ENCODE measurements around the gene MRTO4.
"Not testable (repeated sequence)": the region's sequence is repeated elsewhere in the genome, so short reads cannot be mapped to it uniquely, and the experiment has no call there.

Gene MRTO4

GRCh38 chr1:19273106-19273843 lies 21.7 kb downstream of the MRTO4 start:
- no peak for DNase-seq

DNA sequence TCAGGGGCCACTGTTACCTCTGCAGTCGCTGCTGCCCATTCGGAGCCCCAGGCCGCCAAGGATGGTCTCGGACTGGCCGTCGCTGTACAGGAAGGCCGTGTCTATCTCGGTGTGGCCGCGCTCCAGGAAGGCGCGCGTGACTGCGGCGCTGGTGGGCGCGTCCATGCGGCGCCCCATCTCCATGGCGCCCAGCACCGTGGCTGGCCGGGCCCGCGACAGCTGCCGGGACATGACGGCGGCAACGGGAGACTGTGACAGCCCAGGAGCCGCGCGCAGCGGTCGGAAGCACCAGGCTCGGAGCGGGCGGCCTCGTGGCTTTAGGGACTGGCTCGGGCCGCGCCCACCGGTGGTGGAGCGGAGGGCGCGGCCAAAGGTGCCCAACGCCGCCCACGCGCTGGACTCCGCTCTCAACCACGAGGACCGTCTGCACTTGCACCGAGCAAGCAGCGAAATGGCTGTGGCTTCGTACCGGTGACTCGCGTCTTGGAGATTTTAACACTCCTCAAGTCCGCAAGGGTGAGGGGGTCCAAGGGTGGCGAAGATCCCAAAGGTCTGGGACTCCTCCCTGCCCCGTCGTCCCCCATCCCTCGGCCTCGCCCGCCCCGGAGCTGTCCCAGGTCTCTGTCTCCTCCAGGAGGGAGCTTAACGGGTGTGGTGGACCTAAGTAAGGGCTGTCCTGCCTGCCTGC lies 22.4 kb downstream of the MRTO4 start:
- not testable (repeated sequence) for DNase-seq

- no peak for DNase-seq
Observed at GRCh38 chr1:19274636-19275035, 23.0 kb downstream of the MRTO4 start.

GRCh38 chr1:19283891-19284290 lies 32.3 kb downstream of the MRTO4 start:
- DNase-seq, result no peak

DNA sequence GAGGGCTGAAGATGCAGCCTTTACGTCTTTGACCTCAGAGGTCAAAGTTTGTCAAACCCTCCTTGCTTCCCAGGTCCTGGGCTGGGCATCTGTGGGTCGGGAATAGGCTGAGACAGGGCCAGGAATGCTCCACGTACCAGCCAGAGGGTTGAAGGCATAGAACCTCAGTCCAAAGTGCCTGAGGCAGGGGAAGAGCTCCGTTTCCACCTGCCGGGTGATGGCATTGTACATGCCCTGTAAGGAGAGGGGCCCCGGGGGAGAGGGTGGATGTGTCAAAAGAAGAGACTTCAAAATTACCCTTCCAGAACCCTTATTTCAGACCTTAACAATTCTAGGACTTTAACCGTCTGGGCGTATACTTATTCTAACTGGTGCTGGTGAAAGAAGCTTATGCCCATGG lies 33.3 kb downstream of the MRTO4 start:
- no peak for DNase-seq

DNA sequence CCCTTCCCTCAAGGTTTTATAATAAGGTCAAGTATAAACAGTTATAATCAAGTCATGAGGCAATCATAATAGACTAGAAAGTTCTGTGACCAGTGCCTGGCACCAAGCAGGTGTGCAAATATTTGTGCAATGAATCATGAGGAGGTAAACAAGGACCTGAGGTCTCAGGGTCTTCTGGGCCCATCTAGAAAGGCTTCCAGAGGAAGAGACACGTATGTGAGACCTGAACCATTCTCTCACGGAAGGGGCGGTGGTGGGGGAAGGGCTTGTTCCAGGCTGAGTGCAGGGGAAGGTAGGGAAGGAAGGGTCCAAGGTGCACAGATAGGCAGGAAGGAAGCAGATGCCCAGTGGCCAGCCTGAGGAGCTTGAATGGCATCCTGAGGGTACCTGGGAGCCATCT lies 33.8 kb downstream of the MRTO4 start:
- DNase-seq, result not testable (repeated sequence)

DNA sequence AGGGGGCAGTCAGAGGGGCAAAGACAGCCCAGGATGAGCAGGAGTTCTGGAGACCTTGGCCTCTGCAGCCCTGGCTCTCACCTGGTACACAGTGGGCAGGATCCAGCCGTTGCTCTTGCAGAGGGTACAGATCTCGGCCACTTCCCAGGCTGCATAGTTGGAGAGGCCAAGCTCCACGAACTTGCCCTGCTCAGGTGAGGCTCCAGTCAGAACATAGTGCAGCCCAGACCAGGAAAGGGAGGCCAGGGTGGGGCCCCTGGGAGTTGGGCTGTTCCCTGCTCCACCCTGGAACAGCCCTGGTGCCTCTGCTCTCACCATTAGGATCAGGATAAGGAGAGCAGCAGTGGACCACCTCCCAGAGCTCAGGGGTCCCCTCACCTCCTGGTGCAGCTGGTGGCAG lies 34.2 kb downstream of the MRTO4 start:
- DNase-seq, result not testable (repeated sequence)

- no peak for DNase-seq
Observed at GRCh38 chr1:19287436-19288185, 36.0 kb downstream of the MRTO4 start.

- DNase-seq, result peak; percentile 32 to 63
Observed at GRCh38 chr1:19288324-19289241, 37.0 kb downstream of the MRTO4 start, which contains the start of gene AKR7A3. Gene AKR7A3, minus strand, starts transcription at chr1:19288770. Its CDS starts 61 bp downstream, at chr1:19288709.

DNA sequence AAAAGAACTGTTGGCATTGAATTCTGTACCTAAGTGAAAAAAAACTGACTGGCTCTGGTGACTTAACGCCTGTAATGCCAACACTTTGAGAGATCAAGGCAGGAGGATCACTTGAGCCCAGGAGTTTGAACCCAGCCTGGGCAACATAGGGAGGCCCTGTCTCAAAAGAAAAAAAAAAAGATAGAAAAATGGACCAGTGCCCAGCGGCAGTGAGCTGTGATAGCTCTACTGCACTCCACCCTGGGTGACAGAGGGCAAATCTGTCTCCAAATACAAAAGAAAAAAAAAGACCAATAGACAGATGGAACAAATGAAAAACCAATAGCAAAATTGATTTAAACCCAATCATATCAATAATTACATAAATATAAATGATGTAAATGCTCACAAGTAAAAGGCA lies 37.6 kb downstream of the MRTO4 start:
- DNase-seq, result no peak

GRCh38 chr1:19294638-19295037 lies 43.0 kb downstream of the MRTO4 start:
- DNase-seq, result no peak

- DNase-seq, result no peak
Observed at GRCh38 chr1:19300211-19300610, 48.6 kb downstream of the MRTO4 start.

DNA sequence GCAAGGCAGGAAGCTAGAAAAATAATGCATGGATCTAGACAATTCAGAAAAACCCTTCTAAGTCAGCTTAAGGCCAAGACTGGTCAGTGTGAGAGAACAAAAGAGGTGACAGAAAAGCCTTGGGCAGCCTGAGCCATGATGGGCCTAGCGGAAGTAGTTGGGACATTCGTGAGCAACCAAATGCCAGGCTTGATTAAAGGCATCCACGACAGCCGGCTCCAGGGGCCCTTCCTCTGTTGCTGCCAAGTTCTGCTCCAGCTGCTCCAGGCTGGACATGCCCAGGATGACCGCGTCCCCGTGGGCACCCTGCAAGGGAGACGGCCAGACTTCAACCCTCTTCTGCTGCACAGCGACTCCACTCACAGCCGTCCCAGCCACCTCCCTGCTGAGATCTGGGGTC lies 52.5 kb downstream of the MRTO4 start:
- DNase-seq, result not testable (repeated sequence)

DNA sequence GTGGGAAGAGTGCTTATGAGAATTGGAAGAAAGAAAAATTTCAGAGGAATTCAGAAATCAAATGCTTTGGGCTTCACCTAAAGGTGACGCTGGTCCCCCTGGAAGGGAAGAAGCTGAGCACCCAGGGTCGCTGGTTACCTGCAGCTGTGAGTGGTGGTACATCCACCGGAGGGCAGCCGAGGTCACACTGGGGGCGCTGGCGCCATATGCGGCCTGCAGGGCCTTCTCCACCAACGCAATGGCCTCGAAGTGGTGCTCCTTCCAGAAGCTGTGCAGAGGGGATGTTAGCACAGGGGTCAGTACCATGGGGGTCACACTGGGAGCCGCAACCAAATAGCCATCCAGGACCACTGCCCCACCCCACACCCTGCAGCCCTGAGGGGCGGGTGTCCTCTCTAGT lies 54.3 kb downstream of the MRTO4 start:
- no peak for DNase-seq

- DNase-seq, result no peak
Observed at GRCh38 chr1:19306941-19307340, 55.3 kb downstream of the MRTO4 start.

GRCh38 chr1:19307794-19308508 lies 56.3 kb downstream of the MRTO4 start:
- no peak for DNase-seq

GRCh38 chr1:19308509-19308907 lies 56.9 kb downstream of the MRTO4 start:
- DNase-seq, result no peak

DNA sequence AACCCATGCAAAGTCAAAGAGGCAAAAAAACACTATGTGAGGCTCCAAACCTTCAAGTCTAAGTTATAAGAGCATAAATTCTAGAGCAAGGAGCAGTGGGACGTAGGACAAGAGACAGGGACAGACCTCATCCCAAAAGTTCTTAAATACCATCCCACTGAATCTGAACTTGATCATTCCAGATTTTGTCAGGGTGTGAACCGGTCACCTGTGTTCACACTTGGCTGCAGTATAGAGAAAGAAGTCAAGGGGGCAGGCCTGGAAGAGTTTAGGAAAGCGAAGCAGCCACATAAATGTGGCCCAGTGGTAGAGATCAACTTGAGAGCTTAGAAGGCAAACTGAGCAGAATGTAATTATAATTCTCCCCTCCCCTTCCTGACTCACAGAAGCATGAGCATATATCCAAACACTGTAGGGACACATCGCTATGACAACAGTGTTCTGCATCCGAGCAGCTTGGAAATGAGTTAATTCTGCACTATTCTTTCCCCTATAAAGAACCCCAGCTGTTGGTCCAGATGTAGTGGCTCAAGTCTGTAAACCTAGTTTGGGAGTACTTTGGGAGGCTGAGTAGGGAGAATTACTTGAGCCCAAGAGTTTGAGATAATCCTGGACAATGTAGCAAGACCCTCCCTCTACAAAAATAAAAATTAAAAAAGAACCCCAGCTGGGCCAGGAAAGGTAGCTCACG lies 57.7 kb downstream of the MRTO4 start:
- no peak for DNase-seq

Data from CD4-positive, alpha-beta T cell treated with Interferon alpha-2 for 1 hour (primary cell).